ENCODE measurements around the gene MAN1A1.

Gene MAN1A1

DNA sequence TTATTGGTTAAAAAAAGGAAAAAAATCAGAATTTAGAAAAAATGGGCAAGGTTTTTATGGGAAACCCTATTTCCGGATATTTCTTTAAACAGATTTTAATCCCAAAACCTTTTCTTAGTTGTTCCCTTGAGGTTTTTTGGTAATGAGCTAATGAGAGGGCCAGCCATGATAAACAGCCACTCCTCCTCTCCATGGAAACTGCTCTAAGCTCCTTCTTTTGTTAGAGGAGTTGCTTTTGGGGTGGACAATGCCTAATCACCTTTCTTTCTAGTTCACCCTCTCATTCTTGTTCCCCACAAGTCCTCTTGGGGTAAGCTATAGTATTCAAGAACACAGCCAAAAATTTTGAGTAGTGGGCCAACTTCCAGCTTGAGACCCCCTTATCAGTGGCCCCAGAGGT is 166.1 kb downstream of the MAN1A1 start:
- WGBS, 2 experiments (ENCODE audit: insufficient coverage in 2 of 2): no CpG with 5 or more reads among the region's 1 CpG
- H3K4me1 ChIP-seq (ENCODE audit: control insufficient read depth, insufficient read depth, low read length, poor library complexity, severe bottlenecking): peaks cover 18% of the 10 kb centered on the region
- H3K9me3 ChIP-seq (ENCODE audit: control insufficient read depth, low read length): peaks cover 5% of the 10 kb centered on the region
- no peak overlapping the region for H3K4me3 ChIP-seq (ENCODE audit: extremely low read depth, insufficient read depth, low read length, poor library complexity, severe bottlenecking)
- no peak overlapping the region for H3K27ac ChIP-seq (ENCODE audit: low read depth, low read length, severe bottlenecking)
- H3K36me3 ChIP-seq (ENCODE audit: control insufficient read depth, insufficient read depth, low read length): peaks cover 55% of the 10 kb centered on the region

DNA sequence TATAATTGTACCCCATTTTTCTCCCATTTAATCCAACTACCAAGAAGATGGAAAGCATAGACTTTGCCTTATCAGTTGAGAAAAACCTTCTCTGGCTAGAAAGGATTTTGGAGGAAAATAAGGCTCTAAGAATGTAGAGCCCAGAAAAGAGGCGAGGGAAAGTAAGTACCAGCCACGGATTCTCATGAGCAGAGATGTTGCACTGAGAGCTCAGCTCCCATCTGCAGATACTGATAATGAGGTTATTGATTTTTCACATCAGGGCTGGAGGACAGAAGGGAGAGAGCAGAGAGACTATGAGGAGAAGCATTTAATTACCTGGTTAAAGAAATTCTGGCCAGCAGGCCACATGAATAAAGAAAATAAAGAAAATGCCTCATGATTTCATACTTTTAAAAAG is 166.7 kb downstream of the MAN1A1 start:
- H3K4me3 ChIP-seq (ENCODE audit: extremely low read depth, insufficient read depth, low read length, poor library complexity, severe bottlenecking): no peak overlapping the region
- WGBS, 2 experiments (ENCODE audit: insufficient coverage in 2 of 2): 95 to 100% methylated on average over 2 of the region's 2 CpGs
- peaks cover 18% of the 10 kb centered on the region for H3K4me1 ChIP-seq (ENCODE audit: control insufficient read depth, insufficient read depth, low read length, poor library complexity, severe bottlenecking)
- peaks cover 49% of the 10 kb centered on the region for H3K36me3 ChIP-seq (ENCODE audit: control insufficient read depth, insufficient read depth, low read length)
- no peak overlapping the region for H3K27ac ChIP-seq (ENCODE audit: low read depth, low read length, severe bottlenecking)
- H3K9me3 ChIP-seq (ENCODE audit: control insufficient read depth, low read length): peaks cover 5% of the 10 kb centered on the region

DNA sequence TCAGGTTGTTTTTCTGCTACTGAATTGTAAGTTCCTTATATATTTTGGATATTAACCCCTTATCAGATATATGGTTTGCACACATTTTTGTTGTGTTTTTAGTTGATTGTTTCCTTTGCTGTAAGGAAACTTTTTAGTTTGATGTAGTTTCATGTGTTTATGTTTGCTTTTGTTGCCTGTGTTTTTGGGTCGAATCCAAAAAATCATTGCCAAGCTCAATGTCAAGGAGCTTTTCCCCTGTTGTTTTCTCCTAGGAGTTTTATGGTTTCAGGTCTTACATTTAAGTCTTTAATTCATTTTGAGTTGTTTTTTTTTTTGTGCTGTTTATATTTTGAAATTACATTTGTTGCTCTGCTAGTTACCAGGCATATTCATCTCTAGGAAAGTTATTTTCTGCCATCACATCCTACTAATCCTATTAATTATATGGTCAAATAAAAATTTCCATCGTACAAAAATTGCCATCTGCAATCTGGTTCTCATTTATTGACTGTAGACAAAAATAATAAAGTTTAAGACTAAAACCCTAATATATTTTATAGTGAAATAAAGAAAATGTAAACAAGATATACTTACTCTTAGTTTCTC is 167.3 kb downstream of the MAN1A1 start:
- peaks cover 5% of the 10 kb centered on the region for H3K9me3 ChIP-seq (ENCODE audit: control insufficient read depth, low read length)
- no peak overlapping the region for H3K4me3 ChIP-seq (ENCODE audit: extremely low read depth, insufficient read depth, low read length, poor library complexity, severe bottlenecking)
- no peak overlapping the region for H3K27ac ChIP-seq (ENCODE audit: low read depth, low read length, severe bottlenecking)
- 100% methylated on average over 1 of the region's 2 CpGs for WGBS, 2 experiments (ENCODE audit: insufficient coverage in 2 of 2)
- peaks cover 18% of the 10 kb centered on the region for H3K4me1 ChIP-seq (ENCODE audit: control insufficient read depth, insufficient read depth, low read length, poor library complexity, severe bottlenecking)
- H3K36me3 ChIP-seq (ENCODE audit: control insufficient read depth, insufficient read depth, low read length): peaks cover 46% of the 10 kb centered on the region

DNA sequence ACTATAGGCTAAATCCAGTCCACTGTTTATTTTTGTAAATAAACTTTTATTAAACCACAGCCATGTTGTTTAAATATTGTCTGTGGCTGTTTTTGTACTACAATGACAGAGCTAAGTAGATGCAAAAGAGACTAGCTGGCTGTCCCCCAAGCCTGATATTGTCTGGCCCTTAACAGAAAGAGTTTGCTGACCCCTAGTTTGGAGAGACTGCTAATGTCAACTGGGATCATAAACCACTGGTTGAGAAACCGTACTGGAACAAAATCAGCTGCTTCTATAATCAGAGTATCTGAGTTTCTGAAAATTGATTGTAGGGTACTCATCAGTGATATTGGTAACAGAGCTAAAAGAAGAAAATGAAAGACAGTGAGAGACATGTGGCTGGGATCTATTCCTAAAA is 168.5 kb downstream of the MAN1A1 start:
- peaks cover 13% of the 10 kb centered on the region for H3K4me1 ChIP-seq (ENCODE audit: control insufficient read depth, insufficient read depth, low read length, poor library complexity, severe bottlenecking)
- no peak overlapping the region for H3K4me3 ChIP-seq (ENCODE audit: extremely low read depth, insufficient read depth, low read length, poor library complexity, severe bottlenecking)
- H3K27ac ChIP-seq (ENCODE audit: low read depth, low read length, severe bottlenecking): no peak overlapping the region
- 100% methylated on average over 1 of the region's 1 CpG; no CpG with 5 or more reads in 1 of the 2 experiments for WGBS, 2 experiments (ENCODE audit: insufficient coverage in 2 of 2)
- H3K9me3 ChIP-seq (ENCODE audit: control insufficient read depth, low read length): peaks cover 4% of the 10 kb centered on the region
- H3K36me3 ChIP-seq (ENCODE audit: control insufficient read depth, insufficient read depth, low read length): peaks cover 37% of the 10 kb centered on the region

- H3K9me3 ChIP-seq (ENCODE audit: control insufficient read depth, low read length): no peaks in the 10 kb centered on the region
- no peak overlapping the region for H3K27ac ChIP-seq (ENCODE audit: low read depth, low read length, severe bottlenecking)
- WGBS, 2 experiments (ENCODE audit: insufficient coverage in 2 of 2): no CpG with 5 or more reads among the region's 3 CpGs
- peaks cover 13% of the 10 kb centered on the region for H3K4me1 ChIP-seq (ENCODE audit: control insufficient read depth, insufficient read depth, low read length, poor library complexity, severe bottlenecking)
- peaks cover 26% of the 10 kb centered on the region for H3K36me3 ChIP-seq (ENCODE audit: control insufficient read depth, insufficient read depth, low read length)
- no peak overlapping the region for H3K4me3 ChIP-seq (ENCODE audit: extremely low read depth, insufficient read depth, low read length, poor library complexity, severe bottlenecking)
Observed at GRCh38 chr6:119179842-119180241, 169.7 kb downstream of the MAN1A1 start.

GRCh38 chr6:119179062-119179461 is 170.5 kb downstream of the MAN1A1 start:
- Histone ChIP-seq H3K36me3 (ENCODE audit: control insufficient read depth, insufficient read depth, low read length) (peaks cover 20% of the 10 kb centered on the region), H3K9me3 (ENCODE audit: control insufficient read depth, low read length) (no peaks in the 10 kb centered on the region), H3K27ac (ENCODE audit: low read depth, low read length, severe bottlenecking) (no peak overlapping the region), H3K4me1 (ENCODE audit: control insufficient read depth, insufficient read depth, low read length, poor library complexity, severe bottlenecking) (peaks cover 7% of the 10 kb centered on the region), H3K4me3 (ENCODE audit: extremely low read depth, insufficient read depth, low read length, poor library complexity, severe bottlenecking) (no peak overlapping the region)
- WGBS, 2 experiments (ENCODE audit: insufficient coverage in 2 of 2): no CpG with 5 or more reads among the region's 1 CpG

- Histone ChIP-seq H3K4me3 (ENCODE audit: extremely low read depth, insufficient read depth, low read length, poor library complexity, severe bottlenecking) (no peak overlapping the region), H3K4me1 (ENCODE audit: control insufficient read depth, insufficient read depth, low read length, poor library complexity, severe bottlenecking) (peaks cover 3% of the 10 kb centered on the region), H3K9me3 (ENCODE audit: control insufficient read depth, low read length) (no peaks in the 10 kb centered on the region), H3K27ac (ENCODE audit: low read depth, low read length, severe bottlenecking) (no peak overlapping the region), H3K36me3 (ENCODE audit: control insufficient read depth, insufficient read depth, low read length) (peaks cover 16% of the 10 kb centered on the region)
- WGBS, 2 experiments (ENCODE audit: insufficient coverage in 2 of 2): no CpG with 5 or more reads among the region's 3 CpGs
Observed at GRCh38 chr6:119176445-119176844, 173.1 kb downstream of the MAN1A1 start.

- no peak overlapping the region for H3K4me3 ChIP-seq (ENCODE audit: extremely low read depth, insufficient read depth, low read length, poor library complexity, severe bottlenecking)
- H3K36me3 ChIP-seq (ENCODE audit: control insufficient read depth, insufficient read depth, low read length): peaks cover 11% of the 10 kb centered on the region
- H3K9me3 ChIP-seq (ENCODE audit: control insufficient read depth, low read length): no peaks in the 10 kb centered on the region
- WGBS, 2 experiments (ENCODE audit: insufficient coverage in 2 of 2): 91 to 92% methylated on average over 4 to 6 of the region's 8 CpGs
- H3K4me1 ChIP-seq (ENCODE audit: control insufficient read depth, insufficient read depth, low read length, poor library complexity, severe bottlenecking): peaks cover 10% of the 10 kb centered on the region
- H3K27ac ChIP-seq (ENCODE audit: low read depth, low read length, severe bottlenecking): no peak overlapping the region
Observed at GRCh38 chr6:119174879-119175817, 174.4 kb downstream of the MAN1A1 start.

DNA sequence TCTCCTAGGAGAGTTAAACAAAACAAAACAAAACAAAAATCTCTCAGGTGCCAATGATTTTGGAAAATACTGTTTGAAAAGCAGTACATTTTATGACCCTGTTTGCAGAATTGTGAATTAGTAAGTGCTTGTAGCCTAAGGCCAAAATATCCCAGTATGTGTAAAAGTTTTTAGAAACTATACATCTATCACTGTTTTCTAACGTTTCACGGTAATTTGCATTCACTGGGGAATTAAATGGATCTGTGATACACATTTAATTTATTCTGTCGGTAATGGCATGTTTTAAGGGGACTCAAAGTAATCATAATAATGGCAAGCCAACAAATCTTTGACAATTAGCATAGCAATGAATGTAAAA is 175.5 kb downstream of the MAN1A1 start:
- Histone ChIP-seq H3K4me1 (ENCODE audit: control insufficient read depth, insufficient read depth, low read length, poor library complexity, severe bottlenecking) (peaks cover 13% of the 10 kb centered on the region), H3K36me3 (ENCODE audit: control insufficient read depth, insufficient read depth, low read length) (peaks cover 2% of the 10 kb centered on the region), H3K27ac (ENCODE audit: low read depth, low read length, severe bottlenecking) (no peak overlapping the region), H3K4me3 (ENCODE audit: extremely low read depth, insufficient read depth, low read length, poor library complexity, severe bottlenecking) (no peak overlapping the region), H3K9me3 (ENCODE audit: control insufficient read depth, low read length) (no peaks in the 10 kb centered on the region)
- no CpG with 5 or more reads among the region's 3 CpGs for WGBS, 2 experiments (ENCODE audit: insufficient coverage in 2 of 2)

DNA sequence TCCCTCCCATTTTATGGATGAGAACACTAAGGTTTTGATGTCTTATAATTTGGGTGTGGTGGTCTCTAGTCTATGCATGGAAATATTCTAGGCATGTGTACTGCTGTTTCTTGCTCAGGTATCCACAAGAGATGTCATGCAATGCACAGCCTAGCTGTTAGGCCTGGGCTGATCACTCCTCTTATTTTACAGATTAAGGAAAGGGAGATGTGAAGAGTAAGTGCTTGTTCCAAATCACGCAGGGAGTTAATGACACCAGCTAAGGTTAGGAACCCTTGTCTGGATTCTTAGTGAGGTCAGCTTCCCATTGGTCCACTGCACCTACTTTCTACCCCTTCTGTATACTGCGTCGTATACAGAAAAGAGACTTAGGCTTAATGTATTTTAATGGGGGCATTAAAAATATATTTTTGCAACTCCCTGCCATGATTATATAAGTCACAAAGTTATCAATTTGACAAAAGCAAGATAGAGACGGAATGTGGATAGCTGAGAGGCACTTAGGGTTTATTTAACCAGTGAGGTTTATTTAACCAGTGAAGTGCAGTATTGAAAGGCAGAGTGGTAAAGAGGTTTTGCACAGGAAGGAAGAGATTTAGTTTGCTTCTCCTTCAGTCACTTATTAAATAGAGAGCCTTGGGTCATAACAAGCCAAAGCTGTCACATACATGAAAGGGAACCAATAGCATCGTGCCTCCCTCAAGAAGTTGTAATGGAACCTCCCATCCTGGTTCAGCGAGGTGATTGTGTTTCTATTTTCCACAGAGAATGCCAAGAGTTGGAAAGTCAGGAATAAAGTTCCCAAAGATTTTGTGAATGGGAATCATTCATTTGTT is 176.1 kb downstream of the MAN1A1 start:
- H3K9me3 ChIP-seq (ENCODE audit: control insufficient read depth, low read length): no peaks in the 10 kb centered on the region
- 74 to 83% methylated on average over 1 to 3 of the region's 6 CpGs for WGBS, 2 experiments (ENCODE audit: insufficient coverage in 2 of 2)
- H3K4me3 ChIP-seq (ENCODE audit: extremely low read depth, insufficient read depth, low read length, poor library complexity, severe bottlenecking): no peak overlapping the region
- peaks cover 13% of the 10 kb centered on the region for H3K4me1 ChIP-seq (ENCODE audit: control insufficient read depth, insufficient read depth, low read length, poor library complexity, severe bottlenecking)
- no peak overlapping the region for H3K27ac ChIP-seq (ENCODE audit: low read depth, low read length, severe bottlenecking)
- no peaks in the 10 kb centered on the region for H3K36me3 ChIP-seq (ENCODE audit: control insufficient read depth, insufficient read depth, low read length)
